Parathyroid adenoma (tissue), 2 donors: Measurements from ENCODE around the gene KNL1.
"Not testable (repeated sequence)": the region's sequence is repeated elsewhere in the genome, so short reads cannot be mapped to it uniquely, and the experiment has no call there.

Source experiments
- H2AFZ ChIP-seq: fragments of 300-600 bp; sonication (generic); one replicate; pipeline ENCODE4 v1.7.0; 2017; ENCODE audit warnings: antibody characterized with exemption, mild to moderate bottlenecking
- H3K27ac ChIP-seq: fragments of 300-600 bp; sonication (generic); one replicate; pipeline ENCODE4 v1.7.0; 2017
- H3K27me3 ChIP-seq: fragments of 300-600 bp; sonication (generic); one replicate; pipeline ENCODE4 v1.7.0; 2017; ENCODE audit warnings: low read length; ENCODE audit not compliant: control insufficient read depth, insufficient read depth
- H3K36me3 ChIP-seq: fragments of 300-600 bp; sonication (generic); one replicate; pipeline ENCODE4 v1.7.0; 2017; ENCODE audit warnings: low read length; ENCODE audit not compliant: control insufficient read depth, insufficient read depth
- H3K4me1 ChIP-seq: fragments of 300-600 bp; sonication (generic); one replicate; pipeline ENCODE4 v1.7.0; 2017; ENCODE audit warnings: control low read depth
- H3K4me2 ChIP-seq: fragments of 300-600 bp; sonication (generic); one replicate; pipeline ENCODE4 v1.7.0; 2017; ENCODE audit warnings: low read length
- H3K4me3 ChIP-seq: fragments of 300-600 bp; sonication (generic); one replicate; pipeline ENCODE4 v1.7.0; 2017; ENCODE audit warnings: low read depth, low read length
- H3K79me2 ChIP-seq: fragments of 300-600 bp; sonication (generic); one replicate; pipeline ENCODE4 v1.7.0; 2017; ENCODE audit warnings: control low read depth
- H3K9ac ChIP-seq: fragments of 300-600 bp; sonication (generic); one replicate; pipeline ENCODE4 v1.7.0; 2017; ENCODE audit warnings: mild to moderate bottlenecking
- H3K9me3 ChIP-seq: fragments of 300-600 bp; sonication (generic); one replicate; pipeline ENCODE4 v1.7.0; 2017; ENCODE audit warnings: low read length; ENCODE audit not compliant: control insufficient read depth
- TF ChIP-seq, protein P1 (sequence below): fragments of 300-600 bp; sonication (generic); IDR thresholded peaks from one replicate; pipeline ENCODE4 v1.7.0; 2017; ENCODE audit warnings: antibody characterized with exemption, mild to moderate bottlenecking
- donor health status: primary hyperparathyroidism.

KNL1 gene

DNA sequence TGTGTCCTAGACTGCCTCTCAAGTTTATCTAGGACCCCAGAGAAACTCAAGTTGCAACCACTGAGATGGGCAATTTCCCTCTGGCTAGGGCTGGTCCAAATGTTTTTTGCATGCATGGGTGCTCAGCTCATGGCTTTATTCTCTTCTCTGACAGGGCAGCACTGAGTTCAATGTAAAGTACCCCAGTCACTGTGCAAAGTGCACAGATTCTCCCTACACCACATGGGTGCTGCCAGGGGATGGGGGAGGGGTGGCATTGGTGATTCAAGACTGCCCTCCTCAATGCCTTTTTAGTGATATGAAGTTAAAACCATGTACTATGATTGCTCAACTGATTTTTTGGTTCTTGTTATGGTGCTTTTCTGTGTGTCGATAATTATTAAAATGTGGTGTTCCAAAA lies 86.1 kb downstream of the KNL1 start:
- Histone ChIP-seq H3K4me3 (no peak overlapping the region), H3K27me3 (no peaks in the 10 kb centered on the region), H3K27ac (no peak overlapping the region), H3K9ac (no peak overlapping the region), H3K79me2 (no peaks in the 10 kb centered on the region), H2AFZ (no peak overlapping the region), H3K36me3 (no peaks in the 10 kb centered on the region), H3K4me2 (no peak overlapping the region), H3K9me3 (no peaks in the 10 kb centered on the region), H3K4me1 (no peaks in the 10 kb centered on the region)
- TF ChIP-seq, protein P1, sequence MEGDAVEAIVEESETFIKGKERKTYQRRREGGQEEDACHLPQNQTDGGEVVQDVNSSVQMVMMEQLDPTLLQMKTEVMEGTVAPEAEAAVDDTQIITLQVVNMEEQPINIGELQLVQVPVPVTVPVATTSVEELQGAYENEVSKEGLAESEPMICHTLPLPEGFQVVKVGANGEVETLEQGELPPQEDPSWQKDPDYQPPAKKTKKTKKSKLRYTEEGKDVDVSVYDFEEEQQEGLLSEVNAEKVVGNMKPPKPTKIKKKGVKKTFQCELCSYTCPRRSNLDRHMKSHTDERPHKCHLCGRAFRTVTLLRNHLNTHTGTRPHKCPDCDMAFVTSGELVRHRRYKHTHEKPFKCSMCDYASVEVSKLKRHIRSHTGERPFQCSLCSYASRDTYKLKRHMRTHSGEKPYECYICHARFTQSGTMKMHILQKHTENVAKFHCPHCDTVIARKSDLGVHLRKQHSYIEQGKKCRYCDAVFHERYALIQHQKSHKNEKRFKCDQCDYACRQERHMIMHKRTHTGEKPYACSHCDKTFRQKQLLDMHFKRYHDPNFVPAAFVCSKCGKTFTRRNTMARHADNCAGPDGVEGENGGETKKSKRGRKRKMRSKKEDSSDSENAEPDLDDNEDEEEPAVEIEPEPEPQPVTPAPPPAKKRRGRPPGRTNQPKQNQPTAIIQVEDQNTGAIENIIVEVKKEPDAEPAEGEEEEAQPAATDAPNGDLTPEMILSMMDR = no peak

DNA sequence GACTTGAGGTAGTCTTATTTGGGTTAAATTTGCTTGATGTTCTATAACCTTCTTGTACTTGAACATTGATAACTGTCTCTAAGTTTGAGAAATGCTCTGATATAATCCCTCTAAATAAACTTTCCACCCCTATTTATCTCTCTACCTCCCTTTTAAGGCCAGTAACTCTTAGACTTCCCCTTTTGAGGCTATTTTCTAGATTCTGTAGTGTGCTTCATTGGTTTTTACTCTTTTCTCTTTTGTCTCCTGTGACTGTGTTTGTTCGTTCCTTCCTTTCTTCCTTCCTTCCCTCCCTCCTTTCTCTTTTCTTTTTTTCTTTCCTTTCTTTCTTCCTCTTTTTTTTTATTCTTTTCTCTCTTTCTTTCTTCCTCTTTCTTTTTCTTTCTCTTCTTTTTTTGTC lies 86.9 kb downstream of the KNL1 start:
- H3K36me3 ChIP-seq, H3K4me2 ChIP-seq, H2AFZ ChIP-seq, H3K27ac ChIP-seq, H3K27me3 ChIP-seq, H3K9me3 ChIP-seq, H3K4me1 ChIP-seq, H3K9ac ChIP-seq, H3K4me3 ChIP-seq, H3K79me2 ChIP-seq: not testable (repeated sequence)

DNA sequence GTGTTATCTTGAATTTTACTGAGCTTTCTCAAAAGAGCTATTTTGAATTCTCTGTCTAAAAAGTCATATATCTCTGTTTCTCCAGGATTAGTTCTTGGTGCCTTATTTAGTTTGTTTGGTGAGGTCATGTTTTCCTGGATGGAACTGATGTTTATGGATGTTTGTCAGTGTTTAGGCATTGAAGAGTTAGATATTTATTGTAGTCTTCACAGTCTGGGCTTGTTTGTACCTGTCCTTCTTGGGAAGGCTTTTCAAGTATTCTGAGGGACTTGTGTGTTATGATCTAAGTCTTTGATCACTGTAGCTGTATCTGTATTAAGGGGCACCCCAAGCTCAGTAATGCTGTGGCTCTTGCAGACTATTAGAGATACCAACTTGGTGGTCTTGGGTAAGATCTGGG lies 90.3 kb downstream of the KNL1 start:
- Histone ChIP-seq H3K4me2 (no peak overlapping the region), H3K9me3 (no peaks in the 10 kb centered on the region), H3K9ac (no peak overlapping the region), H3K4me1 (no peaks in the 10 kb centered on the region), H3K27me3 (no peaks in the 10 kb centered on the region), H3K27ac (no peak overlapping the region), H3K36me3 (no peaks in the 10 kb centered on the region), H3K4me3 (no peak overlapping the region), H2AFZ (no peak overlapping the region), H3K79me2 (no peaks in the 10 kb centered on the region)
- TF ChIP-seq, protein P1 = no peak

DNA sequence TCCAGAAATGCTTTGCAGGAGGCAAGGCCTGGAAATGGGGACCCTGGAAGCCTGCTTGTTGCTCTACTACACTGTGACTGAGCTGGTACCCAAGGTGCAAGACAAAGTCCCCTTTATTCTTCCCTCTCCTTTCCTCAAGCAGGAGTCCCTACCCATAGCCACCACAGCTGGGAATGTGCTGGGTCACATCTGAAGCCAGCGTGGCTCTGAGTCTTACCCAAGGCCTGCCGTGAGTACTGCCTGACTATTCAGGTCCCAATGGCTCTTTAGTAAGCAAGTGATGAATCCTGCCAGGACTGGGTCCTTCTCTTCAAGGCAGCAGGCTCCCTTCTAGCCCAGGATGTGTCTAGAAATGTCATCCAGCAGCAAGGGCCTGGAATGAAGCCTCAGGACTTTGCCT lies 91.3 kb downstream of the KNL1 start:
- no peaks in the 10 kb centered on the region for H3K79me2 ChIP-seq
- no peaks in the 10 kb centered on the region for H3K27me3 ChIP-seq
- no peak overlapping the region for H3K4me2 ChIP-seq
- no peak overlapping the region for H3K4me3 ChIP-seq
- H3K27ac ChIP-seq = no peak overlapping the region
- no peaks in the 10 kb centered on the region for H3K36me3 ChIP-seq
- H3K9me3 ChIP-seq = no peaks in the 10 kb centered on the region
- no peak overlapping the region for H3K9ac ChIP-seq
- H2AFZ ChIP-seq = no peak overlapping the region
- TF ChIP-seq, protein P1 = no peak
- H3K4me1 ChIP-seq = no peaks in the 10 kb centered on the region

DNA sequence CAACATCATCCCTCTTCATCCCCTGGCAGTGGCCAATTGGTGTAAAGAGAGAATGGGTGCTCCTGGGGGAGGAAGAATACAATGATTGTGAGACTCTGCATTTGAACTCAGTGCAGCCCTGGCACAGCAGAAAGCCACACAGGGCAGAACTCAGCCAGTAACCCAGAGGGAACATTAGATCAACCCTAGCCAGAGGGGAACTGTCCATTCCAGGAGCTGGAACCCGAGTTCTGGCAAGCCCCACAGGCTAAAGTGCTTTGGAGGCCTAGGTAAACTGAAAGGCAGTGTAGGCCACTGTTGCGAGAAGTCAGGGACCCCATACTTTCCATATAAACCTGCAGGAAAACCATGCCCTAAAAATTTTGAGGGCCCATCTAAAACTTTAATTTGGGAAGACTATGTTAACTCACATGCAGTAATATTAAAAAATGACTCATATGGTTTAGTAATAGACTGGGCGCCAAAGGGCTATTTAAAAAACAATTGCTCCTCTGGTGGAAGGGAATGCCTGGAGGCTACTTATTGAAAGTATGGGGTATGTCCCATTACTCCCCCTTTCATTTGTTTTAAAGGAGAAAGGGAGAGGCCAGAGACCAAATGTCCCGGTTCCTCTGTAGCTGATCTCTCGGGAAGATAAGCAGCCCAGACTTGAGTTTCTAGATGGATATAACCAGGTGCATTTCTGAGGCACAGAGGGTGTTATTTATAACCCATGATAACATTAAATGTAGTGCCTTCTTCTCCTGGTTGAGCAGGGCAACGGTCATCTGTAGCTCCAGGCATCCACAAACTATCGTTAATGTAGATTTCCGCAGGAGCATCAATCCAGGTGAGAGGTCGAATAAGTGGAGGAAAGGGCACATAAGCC lies 95.1 kb downstream of the KNL1 start:
- Histone ChIP-seq H3K27me3 (no peaks in the 10 kb centered on the region), H3K9ac (no peak overlapping the region), H3K4me2 (no peak overlapping the region), H3K27ac (no peak overlapping the region), H3K79me2 (no peaks in the 10 kb centered on the region), H3K4me3 (no peak overlapping the region), H2AFZ (no peak overlapping the region), H3K36me3 (no peaks in the 10 kb centered on the region), H3K4me1 (no peaks in the 10 kb centered on the region), H3K9me3 (no peaks in the 10 kb centered on the region)
- TF ChIP-seq, protein P1 = no peak
